SU-DHL-6 (cell line): ENCODE data around the gene DPPA5.

Experiments
- EZH2phosphoT487 ChIP-seq: fragments of 200-600 bp; sonication (generic), shearing (Covaris generic); conservative IDR thresholded peaks from 2 replicates; pipeline ENCODE4 v1.6.1; 2018; ENCODE audit warnings: mild to moderate bottlenecking, antibody characterized with exemption, low read length, moderate library complexity, mixed read lengths
- TF ChIP-seq, protein P1 (sequence below): fragments of 200-600 bp; sonication (generic); IDR thresholded peaks from one replicate; pipeline ENCODE4 v1.5.1; 2017; ENCODE audit warnings: antibody characterized with exemption, mild to moderate bottlenecking, low read length, moderate library complexity; ENCODE audit not compliant: insufficient read depth, poor library complexity, severe bottlenecking

DNA sequence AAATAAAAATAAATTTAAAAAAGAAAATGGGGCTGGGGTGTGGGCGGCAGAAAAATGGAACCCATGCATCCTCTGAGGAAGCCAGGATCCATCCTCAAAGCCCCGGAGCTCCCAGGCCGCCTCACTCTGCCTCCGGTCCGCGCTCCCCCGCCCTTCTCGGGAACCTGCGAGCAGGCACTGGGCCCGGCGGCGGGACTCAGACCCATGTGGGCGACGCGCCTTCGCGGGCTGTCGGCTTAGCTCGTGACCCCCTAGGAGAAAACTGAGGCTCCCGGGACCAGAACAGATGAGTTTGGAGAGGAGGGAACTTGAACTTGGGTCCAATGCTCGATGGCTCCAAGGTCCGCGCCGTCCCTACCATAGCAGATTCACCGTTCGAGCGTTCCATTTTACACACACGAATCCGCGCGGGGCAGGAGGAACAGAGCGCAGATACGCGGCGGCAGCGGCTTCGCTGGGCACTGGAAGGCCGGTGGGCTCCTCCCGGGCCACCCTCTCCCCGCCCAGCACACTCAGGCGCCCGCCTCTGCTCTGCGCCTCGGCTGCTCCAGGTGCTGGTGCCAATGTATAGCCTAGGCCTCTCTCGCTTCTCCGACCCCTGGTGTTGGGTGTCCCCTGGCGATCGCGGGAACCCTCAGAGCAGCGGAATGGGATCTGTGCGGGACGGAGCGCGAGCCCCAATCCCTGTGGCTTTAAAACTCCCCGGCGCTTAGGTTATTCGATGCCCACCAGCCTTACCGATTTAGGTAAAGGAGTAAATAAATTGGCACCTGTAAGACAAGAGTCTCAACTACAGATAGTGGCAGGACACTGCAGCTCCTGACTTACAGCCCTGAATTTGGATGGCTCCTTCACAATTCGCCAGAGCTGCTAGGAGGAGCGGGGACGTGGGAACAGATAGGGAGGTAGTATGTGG lies 39.2 kb downstream of the DPPA5 start:
- TF ChIP-seq, protein P1, sequence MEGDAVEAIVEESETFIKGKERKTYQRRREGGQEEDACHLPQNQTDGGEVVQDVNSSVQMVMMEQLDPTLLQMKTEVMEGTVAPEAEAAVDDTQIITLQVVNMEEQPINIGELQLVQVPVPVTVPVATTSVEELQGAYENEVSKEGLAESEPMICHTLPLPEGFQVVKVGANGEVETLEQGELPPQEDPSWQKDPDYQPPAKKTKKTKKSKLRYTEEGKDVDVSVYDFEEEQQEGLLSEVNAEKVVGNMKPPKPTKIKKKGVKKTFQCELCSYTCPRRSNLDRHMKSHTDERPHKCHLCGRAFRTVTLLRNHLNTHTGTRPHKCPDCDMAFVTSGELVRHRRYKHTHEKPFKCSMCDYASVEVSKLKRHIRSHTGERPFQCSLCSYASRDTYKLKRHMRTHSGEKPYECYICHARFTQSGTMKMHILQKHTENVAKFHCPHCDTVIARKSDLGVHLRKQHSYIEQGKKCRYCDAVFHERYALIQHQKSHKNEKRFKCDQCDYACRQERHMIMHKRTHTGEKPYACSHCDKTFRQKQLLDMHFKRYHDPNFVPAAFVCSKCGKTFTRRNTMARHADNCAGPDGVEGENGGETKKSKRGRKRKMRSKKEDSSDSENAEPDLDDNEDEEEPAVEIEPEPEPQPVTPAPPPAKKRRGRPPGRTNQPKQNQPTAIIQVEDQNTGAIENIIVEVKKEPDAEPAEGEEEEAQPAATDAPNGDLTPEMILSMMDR = no peak
- TF ChIP-seq EZH2phosphoT487 = no peak
